HepG2 (cell line): ENCODE measurements around the gene CD96. TPM values are rescaled to one million over a fixed set of nuclear protein-coding genes. Genes with fewer than 3 reads are reported as not detected.
A peak's percentile ranks its signal among the peaks of the same experiment; 100 is the strongest.

Experiments used
- ATAC-seq: fragments of 200-7000 bp; cut with Tn5 transposase; 3 replicates; pipeline ENCODE4 v1.9.1; 2020; ENCODE audit warnings: mild to moderate bottlenecking, moderate library complexity
- BruUV-seq: library from RNA; stranded (reverse); fragments of 400-500 nt; replicated peaks from 2 replicates; lab custom pipeline; 2021; lab: Mats Ljungman, UMichigan
- CTCF ChIA-PET: fragments of 300-600 bp; formaldehyde crosslinking; extraction: SDS; loops from one replicate; lab custom pipeline; 2021; ENCODE audit warnings: low total read pairs, inconsistent platforms, low intra/inter-chr PET ratio; lab: Yijun Ruan, JAX
- POLR2A ChIA-PET: fragments of 350-600 bp; sonication (Branson Sonifier 250); formaldehyde crosslinking; loops from one replicate; lab custom pipeline; 2020; ENCODE audit warnings: antibody characterized with exemption, inconsistent platforms; lab: Yijun Ruan, JAX
- DNase-seq: peaks from one replicate; pipeline ENCODE4 v3.0.0-alpha.2; 2015; ENCODE audit warnings: low spot score
- FAIRE-seq: peaks from 3 replicates; lab custom pipeline; 2011; peaks lifted over from hg19 to GRCh38; lab: Jason Lieb, UNC
- H2AFZ ChIP-seq: one replicate; pipeline ENCODE4 v1.6.1; 2011; ENCODE audit warnings: low read length, inconsistent platforms
- H3K27ac ChIP-seq: fragments of 300-600 bp; 3 replicates; pipeline ENCODE4 v1.8.0; 2011; ENCODE audit warnings: mixed run types, mild to moderate bottlenecking, mixed read lengths, low read length, inconsistent platforms; ENCODE audit not compliant: insufficient read depth; ENCODE audit errors: extremely low read length
- H3K27me3 ChIP-seq, 2 experiments: fragments of 200-600 bp in 1 of 2; 2 replicates in 1 of 2; 3 replicates in 1 of 2; pipeline versions ENCODE4 v1.6.0 to v1.8.0; 2011; ENCODE audit warnings: low read length in 2 of 2, mild to moderate bottlenecking in 2 of 2, moderate library complexity in 2 of 2, inconsistent platforms in 1 of 2; ENCODE audit not compliant: insufficient read depth in 2 of 2, control insufficient read depth in 1 of 2
- H3K36me3 ChIP-seq, 2 experiments: fragments of 200-600 bp in 1 of 2; replicated peaks in 1 of 2; 2 replicates in 1 of 2; 3 replicates in 1 of 2; pipeline versions ENCODE4 v1.5.1 to v1.8.0; 2011; ENCODE audit warnings: low read length in 2 of 2, inconsistent platforms in 1 of 2; ENCODE audit not compliant: insufficient read depth in 2 of 2, control insufficient read depth in 1 of 2
- H3K4me1 ChIP-seq: 2 replicates; pipeline ENCODE4 v1.5.1; 2012; ENCODE audit warnings: low read length, inconsistent platforms; ENCODE audit not compliant: insufficient read depth
- H3K4me2 ChIP-seq: 2 replicates; pipeline ENCODE4 v1.6.0; 2011; ENCODE audit warnings: low read depth, low read length, inconsistent platforms
- H3K4me3 ChIP-seq, 3 experiments: fragments of 200-600 bp in 1 of 3; sonication (generic), shearing (Covaris generic) in 1 of 3; replicated peaks in 1 of 3; 2 replicates each; pipeline ENCODE4 v1.5.1; 2011 to 2016; ENCODE audit warnings: low read length in 3 of 3, inconsistent platforms in 2 of 3, low read depth in 2 of 3, mild to moderate bottlenecking in 2 of 3, control low read depth in 1 of 3, mixed read lengths in 1 of 3; ENCODE audit not compliant: insufficient read depth in 1 of 3
- H3K79me2 ChIP-seq: one replicate; pipeline ENCODE4 v1.6.1; 2011; ENCODE audit warnings: low read length, inconsistent platforms; ENCODE audit not compliant: insufficient read depth
- H3K9ac ChIP-seq: 2 replicates; pipeline ENCODE4 v1.6.0; 2011; ENCODE audit warnings: mild to moderate bottlenecking, low read depth, low read length, inconsistent platforms; ENCODE audit not compliant: insufficient read depth
- H3K9me3 ChIP-seq: 2 replicates; pipeline ENCODE4 v1.5.1; 2012; ENCODE audit warnings: mild to moderate bottlenecking, low read length
- H4K20me1 ChIP-seq: 2 replicates; pipeline ENCODE4 v1.6.0; 2011; ENCODE audit warnings: inconsistent platforms, mild to moderate bottlenecking, low read length, moderate library complexity; ENCODE audit not compliant: insufficient read depth
- HIVEP1 ChIP-seq: sonication (generic); formaldehyde crosslinking; IDR thresholded peaks from 2 replicates; pipeline ENCODE4 v1.4.0; 2020; ENCODE audit warnings: mild to moderate bottlenecking, missing genetic modification reagents
- HOXA3 ChIP-seq: sonication (generic); formaldehyde crosslinking; IDR thresholded peaks from 2 replicates; pipeline ENCODE4 v1.5.0; 2020; ENCODE audit warnings: missing genetic modification reagents
- MAFF ChIP-seq: IDR thresholded peaks from 2 replicates; pipeline ENCODE4 v1.6.1; 2011; ENCODE audit warnings: low read depth, low read length, improper control_type of control experiment
- MAFK ChIP-seq, 2 experiments: IDR thresholded peaks in 1 of 2; conservative IDR thresholded peaks in 1 of 2; 2 replicates each; pipeline ENCODE4 v1.6.1; 2011; ENCODE audit warnings: improper control_type of control experiment in 2 of 2, low read length in 2 of 2
- MTA3 ChIP-seq: sonication (generic); formaldehyde crosslinking; IDR thresholded peaks from 2 replicates; pipeline ENCODE4 v1.4.0; 2020; ENCODE audit warnings: missing genetic modification reagents
- ZKSCAN1 ChIP-seq: fragments of 150-350 bp; IDR thresholded peaks from 2 replicates; pipeline ENCODE4 v1.6.1; 2014; ENCODE audit warnings: low read length
- ZNF256 ChIP-seq: sonication (generic); formaldehyde crosslinking; conservative IDR thresholded peaks from 2 replicates; pipeline ENCODE4 v1.4.0; 2020; ENCODE audit warnings: missing genetic modification reagents
- ZNF543 ChIP-seq: sonication (generic); formaldehyde crosslinking; IDR thresholded peaks from 2 replicates; pipeline ENCODE4 v1.4.0; 2020; ENCODE audit warnings: mild to moderate bottlenecking, missing genetic modification reagents
- WGBS: methylation state at CpG from one replicate; pipeline ENCODE4 v1.1.6; 2017; ENCODE audit warnings: low lambda C conversion rate; 5-methylcytosine and 5-hydroxymethylcytosine counted together
- in situ Hi-C: cut with HindIII; loops from 2 replicates; pipeline ENCODE4 v1.10.0; 2017; ENCODE audit warnings: low pct_unique_long_range_greater_than_20kb; ENCODE audit not compliant: extremely low pct_ligation_motif_present
- intact Hi-C: fragments of 100-400 bp; cut with micrococcal nuclease; formaldehyde crosslinking; loops from one replicate; pipeline ENCODE4 v1.10.0; 2022; ENCODE audit not compliant: unreplicated experiment
- polyA plus RNA-seq, 8 experiments: library from polyadenylated mRNA; depleted of rRNA in 3 of 8; stranded (reverse) in 7 of 8; unstranded in 1 of 8; fragments of >200 nt; fragmentation: Illumina TruSeq in 4 of 8; extraction: Trizol in 4 of 8; gene quantifications; 2 replicates each; pipeline versions ENCODE4 v1.2.1 to v1.2.3, GENCODE V29; 2011 to 2016; ENCODE audit warnings: low read depth in 4 of 8, missing spikeins in 1 of 8, mixed read lengths in 1 of 8; ENCODE audit not compliant: insufficient read depth in 1 of 8
- total RNA-seq, 5 experiments: library from RNA; depleted of rRNA; stranded (reverse); fragments of >200 nt; fragmentation: Illumina TruSeq; extraction: Trizol; gene quantifications; 2 replicates each; pipeline ENCODE4 v1.2.3, GENCODE V29; 2016; ENCODE audit warnings: low read depth in 1 of 5
- TF ChIP-seq, protein P1 (sequence below): sonication (generic); formaldehyde crosslinking; IDR thresholded peaks from 2 replicates; pipeline ENCODE4 v1.8.1; 2023; ENCODE audit warnings: mild to moderate bottlenecking, missing genetic modification reagents, borderline replicate concordance
- TF ChIP-seq, protein P2 (sequence below): sonication (generic); formaldehyde crosslinking; IDR thresholded peaks from 2 replicates; pipeline ENCODE4 v1.5.1; 2020; ENCODE audit warnings: missing genetic modification reagents, mild to moderate bottlenecking, borderline replicate concordance

Gene CD96
- total and polyA plus RNA-seq, 2 of the 13 experiments (the other 11 are each of a cell fraction or from before 2014, with no cell fraction given) = not detected

DNA sequence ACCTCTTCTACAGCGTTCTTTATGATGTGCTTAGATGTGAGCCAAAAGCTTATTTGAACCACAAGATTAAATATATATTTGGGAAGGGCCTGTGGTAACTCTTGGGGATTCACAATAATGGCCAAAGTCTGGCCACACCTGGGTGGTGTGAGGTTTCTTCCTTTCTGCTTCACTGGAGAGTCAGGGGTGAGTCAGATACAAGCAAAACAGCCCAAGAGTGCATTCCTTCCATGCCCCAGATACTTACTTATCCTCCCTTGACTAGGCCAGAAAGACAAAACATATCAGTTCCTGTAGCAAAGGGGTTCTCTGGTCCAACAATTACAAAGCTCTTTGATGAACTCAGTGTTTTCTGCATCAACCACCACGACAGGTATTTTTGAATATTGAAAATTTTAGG lies 52.2 kb downstream of the CD96 start:
- no peaks in the 10 kb centered on the region for H3K79me2 ChIP-seq
- no peaks in the 10 kb centered on the region for H4K20me1 ChIP-seq
- no peak for DNase-seq
- POLR2A ChIA-PET = no interaction called here
- H3K27me3 ChIP-seq = no peaks in the 10 kb centered on the region
- intact Hi-C loops = no loop called here
- no peak overlapping the region for H2AFZ ChIP-seq
- no peaks in the 10 kb centered on the region for H3K9me3 ChIP-seq
- no peak overlapping the region for H3K27ac ChIP-seq
- no peak for FAIRE-seq
- H3K9ac ChIP-seq = no peak overlapping the region
- H3K4me3 ChIP-seq = no peak overlapping the region
- CTCF ChIA-PET = no interaction called here
- 15% methylated on average over 2 of the region's 2 CpGs for WGBS
- H3K4me2 ChIP-seq = no peak overlapping the region
- BruUV-seq = no TSS peak
- no peaks in the 10 kb centered on the region for H3K36me3 ChIP-seq
- H3K4me1 ChIP-seq = no peaks in the 10 kb centered on the region
- no peak for ATAC-seq
- TF ChIP-seq HOXA3 (CRISPR knock-in tag) = no peak
- in situ Hi-C loops = no loop called here

DNA sequence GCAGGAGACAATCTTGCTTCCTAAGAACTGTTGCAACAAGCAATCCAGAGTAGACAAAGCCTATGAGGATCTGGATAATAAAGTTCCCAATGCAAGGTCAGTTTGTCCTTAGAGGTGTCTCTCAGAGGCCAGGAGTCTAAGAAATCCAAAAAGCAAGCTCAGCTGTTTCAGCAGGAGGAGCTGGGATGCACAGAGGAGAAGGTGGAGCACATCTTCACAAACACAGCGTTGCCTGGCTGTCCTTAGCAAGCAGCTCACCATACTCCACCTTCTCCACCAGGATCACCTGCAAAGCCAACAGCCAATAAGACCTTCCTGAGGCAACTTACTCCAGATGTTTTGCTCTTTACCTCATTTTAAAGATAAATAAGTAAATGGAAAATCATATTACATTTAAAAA lies 52.8 kb downstream of the CD96 start:
- POLR2A ChIA-PET = no interaction called here

More for the DNA sequence above, 52.8 kb downstream of the CD96 start:
- Histone ChIP-seq H4K20me1 (no peaks in the 10 kb centered on the region), H3K27ac (no peak overlapping the region), H3K79me2 (no peaks in the 10 kb centered on the region), H3K9me3 (no peaks in the 10 kb centered on the region), H3K4me3 (no peak overlapping the region), H2AFZ (no peak overlapping the region), H3K4me1 (no peaks in the 10 kb centered on the region), H3K4me2 (no peak overlapping the region), H3K9ac (no peak overlapping the region), H3K36me3 (no peaks in the 10 kb centered on the region), H3K27me3 (no peaks in the 10 kb centered on the region)
- DNase-seq = no peak
- intact Hi-C loops (no loop called here), in situ Hi-C loops (no loop called here)
- no peak for FAIRE-seq
- ATAC-seq = no peak
- TF ChIP-seq ZNF543 (CRISPR knock-in tag) (no peak), MAFF (peak; percentile 11; the same call in 1 of the 2 replicates), ZNF256 (CRISPR knock-in tag) (no peak), MTA3 (CRISPR knock-in tag) (no peak), MAFK (conservative IDR thresholded peaks at IDR 0.05 in 1 of 2, IDR thresholded peaks at IDR 0.05 in 1 of 2; ENCODE audit: low read length in 2 of 2) (peak in 1 of 2 experiments; percentile 44; a peak in 2 of 4 replicates), HIVEP1 (CRISPR knock-in tag) (no peak), ZKSCAN1 (no peak)
- TF ChIP-seq, protein P1, sequence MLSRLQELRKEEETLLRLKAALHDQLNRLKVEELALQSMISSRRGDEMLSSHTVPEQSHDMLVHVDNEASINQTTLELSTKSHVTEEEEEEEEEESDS = no peak
- TF ChIP-seq, protein P2, sequence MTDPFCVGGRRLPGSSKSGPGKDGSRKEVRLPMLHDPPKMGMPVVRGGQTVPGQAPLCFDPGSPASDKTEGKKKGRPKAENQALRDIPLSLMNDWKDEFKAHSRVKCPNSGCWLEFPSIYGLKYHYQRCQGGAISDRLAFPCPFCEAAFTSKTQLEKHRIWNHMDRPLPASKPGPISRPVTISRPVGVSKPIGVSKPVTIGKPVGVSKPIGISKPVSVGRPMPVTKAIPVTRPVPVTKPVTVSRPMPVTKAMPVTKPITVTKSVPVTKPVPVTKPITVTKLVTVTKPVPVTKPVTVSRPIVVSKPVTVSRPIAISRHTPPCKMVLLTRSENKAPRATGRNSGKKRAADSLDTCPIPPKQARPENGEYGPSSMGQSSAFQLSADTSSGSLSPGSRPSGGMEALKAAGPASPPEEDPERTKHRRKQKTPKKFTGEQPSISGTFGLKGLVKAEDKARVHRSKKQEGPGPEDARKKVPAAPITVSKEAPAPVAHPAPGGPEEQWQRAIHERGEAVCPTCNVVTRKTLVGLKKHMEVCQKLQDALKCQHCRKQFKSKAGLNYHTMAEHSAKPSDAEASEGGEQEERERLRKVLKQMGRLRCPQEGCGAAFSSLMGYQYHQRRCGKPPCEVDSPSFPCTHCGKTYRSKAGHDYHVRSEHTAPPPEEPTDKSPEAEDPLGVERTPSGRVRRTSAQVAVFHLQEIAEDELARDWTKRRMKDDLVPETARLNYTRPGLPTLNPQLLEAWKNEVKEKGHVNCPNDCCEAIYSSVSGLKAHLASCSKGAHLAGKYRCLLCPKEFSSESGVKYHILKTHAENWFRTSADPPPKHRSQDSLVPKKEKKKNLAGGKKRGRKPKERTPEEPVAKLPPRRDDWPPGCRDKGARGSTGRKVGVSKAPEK (CRISPR knock-in tag) = no peak
- no TSS peak for BruUV-seq
- CTCF ChIA-PET = no interaction called here
- WGBS = 0% methylated on average over 1 of the region's 1 CpG
